HCT116 (cell line): Measurements from ENCODE around the gene PLAGL2. TPM values are rescaled to one million over a fixed set of nuclear protein-coding genes. Genes with fewer than 3 reads are reported as not detected.

Source experiments
- ATAC-seq: fragments of 200-7000 bp; cut with Tn5 transposase; 2 replicates; pipeline ENCODE4 v1.9.1; 2020; ENCODE audit warnings: mild to moderate bottlenecking, moderate library complexity
- Bru-seq: library from RNA; stranded (reverse); fragments of 400-500 nt; gene quantifications from one replicate; lab custom pipeline; 2021; lab: Mats Ljungman, UMichigan
- BruChase-seq, 2 experiments: library from RNA; stranded (reverse); fragments of 400-500 nt; gene quantifications; one replicate each; lab custom pipeline; 2021; lab: Mats Ljungman, UMichigan
- BruUV-seq: library from RNA; stranded (reverse); fragments of 400-500 nt; replicated peaks from 2 replicates; lab custom pipeline; 2021; lab: Mats Ljungman, UMichigan
- CTCF ChIA-PET: fragments of 300-600 bp; sonication (Branson Sonifier 250); formaldehyde crosslinking; loops from one replicate; lab custom pipeline; 2021; ENCODE audit warnings: antibody characterized with exemption; lab: Charles Lee
- POLR2A ChIA-PET: fragments of 300-600, 350-600 bp; sonication (Branson Sonifier 250); formaldehyde crosslinking; loops from one replicate; lab custom pipeline; 2021; ENCODE audit warnings: antibody characterized with exemption; lab: Charles Lee
- RAD21 ChIA-PET, 2 experiments: fragments of 300-600 bp; sonication (Branson Sonifier 250); formaldehyde crosslinking; loops; one replicate each; lab custom pipeline; 2023; ENCODE audit warnings: low total read pairs in 2 of 2; ENCODE audit not compliant: uncharacterized antibody in 2 of 2, unreplicated experiment in 2 of 2, low non-redundant PET in 1 of 2; lab: Charles Lee
- DNase-seq: peaks from one replicate; pipeline ENCODE4 v3.0.0-alpha.2; 2010; ENCODE audit warnings: low read depth, low spot score
- H2AFZ ChIP-seq: fragments of 200-600 bp; shearing (Covaris generic), sonication (generic); 2 replicates; pipeline ENCODE4 v1.6.1; 2017; ENCODE audit warnings: low read depth, mixed run types, mixed read lengths, antibody characterized with exemption, low read length; ENCODE audit not compliant: poor library complexity, severe bottlenecking
- H3K27ac ChIP-seq: 2 replicates; pipeline ENCODE4 v1.5.1; 2012; ENCODE audit warnings: low read depth, low read length
- H3K27me3 ChIP-seq: fragments of 200-600 bp; sonication (generic); 2 replicates; pipeline ENCODE4 v1.6.1; 2016; ENCODE audit warnings: mixed run types, low read length, mixed read lengths; ENCODE audit not compliant: insufficient read depth
- H3K36me3 ChIP-seq, 2 experiments: fragments of 200-500 bp in 1 of 2; fragments of 200-600 bp in 1 of 2; sonication (Bioruptor generic) in 1 of 2; sonication (generic) in 1 of 2; 2 replicates each; pipeline versions ENCODE4 v1.5.1 to v1.6.1; 2014 to 2016; ENCODE audit warnings: low read length in 2 of 2, inconsistent platforms in 1 of 2, mixed read lengths in 1 of 2, mixed run types in 1 of 2; ENCODE audit not compliant: insufficient read depth in 2 of 2, control insufficient read depth in 1 of 2
- H3K4me1 ChIP-seq, 2 experiments: fragments of 200-600 bp in 1 of 2; sonication (generic) in 1 of 2; 2 replicates each; pipeline versions ENCODE4 v1.5.1 to v1.6.1; 2012 to 2017; ENCODE audit warnings: low read length in 2 of 2, inconsistent platforms in 1 of 2, mild to moderate bottlenecking in 1 of 2, mixed read lengths in 1 of 2, mixed run types in 1 of 2, moderate library complexity in 1 of 2; ENCODE audit not compliant: insufficient read depth in 2 of 2, control insufficient read depth in 1 of 2
- H3K4me2 ChIP-seq: fragments of 200-600 bp; sonication (generic); 2 replicates; pipeline ENCODE4 v1.6.1; 2017; ENCODE audit warnings: mixed run types, low read length, mixed read lengths
- H3K4me3 ChIP-seq, 2 experiments: fragments of 200-600 bp in 1 of 2; sonication (generic) in 1 of 2; replicated peaks in 1 of 2; 2 replicates each; pipeline ENCODE4 v1.5.1; 2011 to 2016; ENCODE audit warnings: low read length in 2 of 2, control low read depth in 1 of 2, low read depth in 1 of 2, mild to moderate bottlenecking in 1 of 2, mixed read lengths in 1 of 2, mixed run types in 1 of 2
- H3K79me2 ChIP-seq: fragments of 200-600 bp; sonication (generic); 2 replicates; pipeline ENCODE4 v1.6.1; 2017; ENCODE audit warnings: mild to moderate bottlenecking, mixed run types, low read length, moderate library complexity, mixed read lengths; ENCODE audit not compliant: insufficient read depth
- H3K9ac ChIP-seq: fragments of 200-600 bp; sonication (generic); 2 replicates; pipeline ENCODE4 v1.6.1; 2016; ENCODE audit warnings: low read length, mixed read lengths
- H3K9me2 ChIP-seq: fragments of 200-600 bp; sonication (generic), shearing (Covaris generic); 2 replicates; pipeline ENCODE4 v1.6.1; 2017; ENCODE audit warnings: mixed run types, mild to moderate bottlenecking, moderate library complexity; ENCODE audit not compliant: insufficient read depth
- H3K9me3 ChIP-seq, 2 experiments: fragments of 200-500 bp in 1 of 2; fragments of 200-600 bp in 1 of 2; sonication (Bioruptor generic) in 1 of 2; sonication (generic) in 1 of 2; 2 replicates each; pipeline ENCODE4 v1.6.1; 2014 to 2017; ENCODE audit warnings: low read length in 2 of 2, mixed read lengths in 2 of 2, inconsistent platforms in 1 of 2, low read depth in 1 of 2, mild to moderate bottlenecking in 1 of 2, mixed run types in 1 of 2, moderate library complexity in 1 of 2; ENCODE audit not compliant: control insufficient read depth in 1 of 2, insufficient read depth in 1 of 2
- H4K20me1 ChIP-seq: fragments of 200-600 bp; sonication (generic), shearing (Covaris generic); 2 replicates; pipeline ENCODE4 v1.6.1; 2017; ENCODE audit warnings: mixed run types, mild to moderate bottlenecking, moderate library complexity; ENCODE audit not compliant: insufficient read depth
- CBX3 ChIP-seq: IDR thresholded peaks from 2 replicates; pipeline ENCODE4 v1.6.1; 2012; ENCODE audit warnings: low read depth
- CTCF ChIP-seq, 3 experiments: fragments of 200-600 bp in 1 of 3; sonication (generic) in 1 of 3; IDR thresholded peaks in 2 of 3; conservative IDR thresholded peaks in 1 of 3; 2 replicates each; pipeline ENCODE4 v1.5.1; 2012 to 2017; ENCODE audit warnings: low read depth in 2 of 3, low read length in 2 of 3, antibody characterized with exemption in 1 of 3, borderline replicate concordance in 1 of 3, control low read depth in 1 of 3, mild to moderate bottlenecking in 1 of 3, mixed read lengths in 1 of 3, mixed run types in 1 of 3, moderate library complexity in 1 of 3; ENCODE audit not compliant: insufficient read depth in 1 of 3
- EGR1 ChIP-seq: IDR thresholded peaks from 2 replicates; pipeline ENCODE4 v1.6.1; 2012; ENCODE audit warnings: low read depth
- EZH2 ChIP-seq: fragments of 200-600 bp; sonication (generic); IDR thresholded peaks from 2 replicates; pipeline ENCODE4 v1.6.1; 2017; ENCODE audit warnings: antibody characterized with exemption, mixed run types
- EZH2phosphoT487 ChIP-seq: fragments of 200-600 bp; IDR thresholded peaks from 2 replicates; pipeline ENCODE4 v1.6.1; 2018; ENCODE audit warnings: antibody characterized with exemption, borderline replicate concordance
- MAX ChIP-seq: IDR thresholded peaks from 2 replicates; pipeline ENCODE4 v1.6.1; 2012
- POLR2AphosphoS5 ChIP-seq: IDR thresholded peaks from 2 replicates; pipeline ENCODE4 v1.6.1; 2011; ENCODE audit warnings: mild to moderate bottlenecking, low read depth, low read length, moderate library complexity
- RAD21 ChIP-seq: IDR thresholded peaks from 2 replicates; pipeline ENCODE4 v1.6.1; 2012; ENCODE audit warnings: low read depth, mild to moderate bottlenecking
- SIN3A ChIP-seq: IDR thresholded peaks from 2 replicates; pipeline ENCODE4 v1.6.1; 2012; ENCODE audit warnings: low read depth
- TCF7L2 ChIP-seq: IDR thresholded peaks from 2 replicates; pipeline ENCODE4 v1.7.0; 2011; ENCODE audit warnings: borderline replicate concordance, inconsistent platforms; ENCODE audit not compliant: insufficient read depth, insufficient read length; ENCODE audit errors: extremely low read depth
- YY1 ChIP-seq: IDR thresholded peaks from 2 replicates; pipeline ENCODE4 v1.6.1; 2011; ENCODE audit warnings: low read length, low read depth, moderate library complexity, mild to moderate bottlenecking; ENCODE audit not compliant: insufficient replicate concordance; ENCODE audit errors: extremely low read depth
- ZBTB33 ChIP-seq: IDR thresholded peaks from 2 replicates; pipeline ENCODE4 v1.6.1; 2011; ENCODE audit warnings: mild to moderate bottlenecking, low read length, moderate library complexity; ENCODE audit not compliant: insufficient replicate concordance; ENCODE audit errors: extremely low read depth
- ZFX ChIP-seq: fragments of 450-650 bp; IDR thresholded peaks from 2 replicates; pipeline ENCODE4 v1.6.1; 2017
- intact Hi-C: fragments of 100-400 bp; cut with micrococcal nuclease; formaldehyde crosslinking; loops from 2 replicates; pipeline ENCODE4 v1.10.0; 2022
- long read RNA-seq: library from polyadenylated mRNA; unstranded; transcript quantifications from one replicate; pipeline ENCODE4 v2.0.0, GENCODE V29; 2021; ENCODE audit not compliant: unreplicated experiment
- polyA plus RNA-seq: library from polyadenylated mRNA; unstranded; fragments of >200 nt; gene quantifications from 2 replicates; pipeline ENCODE4 v1.2.1, GENCODE V29; 2012; ENCODE audit warnings: missing spikeins
- total RNA-seq: library from RNA; stranded (reverse); gene quantifications from one replicate; pipeline ENCODE4 v1.2.1, GENCODE V29; 2021; ENCODE audit not compliant: unreplicated experiment
- TF ChIP-seq, protein P1 (sequence below): IDR thresholded peaks from 2 replicates; pipeline ENCODE4 v1.6.1; 2012; ENCODE audit warnings: low read depth
- TF ChIP-seq, protein P2 (sequence below): IDR thresholded peaks from 2 replicates; pipeline ENCODE4 v1.6.1; 2012

The PLAGL2 gene
- total RNA-seq: 18.3 TPM
- 8.5 and 10.3 TPM in 2 replicates for polyA plus RNA-seq
- Bru-seq, nascent RNA: percentile 89 among the genes with signal in this experiment
- percentile 78 among the genes with signal in this experiment for BruChase-seq, experiment 1, labeled RNA remaining after a 6-hour chase
- BruChase-seq, experiment 2, labeled RNA remaining after a 2-hour chase: percentile 95 among the genes with signal in this experiment
- long read RNA-seq, partial matches to known transcripts: 0 of 9 reads
- long read RNA-seq, other reads (novel, unspliced or antisense): 9 of 9 reads

- RAD21 ChIA-PET: no interaction called here
- no peaks in the 10 kb centered on the region for H3K27me3 ChIP-seq
- peak within 1 kb of the TSS; percentile 89 for H3K27ac ChIP-seq
- peak within 1 kb of the TSS; percentile 68 to 100 for H3K4me3 ChIP-seq
- no peaks in the 10 kb centered on the region for H3K9me3 ChIP-seq
- POLR2A ChIA-PET: no interaction called here
- peak within 1 kb of the TSS; percentile 99 for H3K9ac ChIP-seq
- intact Hi-C loops: loop anchor here (5.0 kb wide), 1 partner anchor 444 kb away; no protein-coding TSS in a partner anchor
- H3K4me1 ChIP-seq: peaks cover 6 to 27% of the 10 kb centered on the region in 2 experiments; a peak in 3 of 4 replicates
- BruUV-seq: TSS peak; percentile 68
- H3K9me2 ChIP-seq: no peaks in the 10 kb centered on the region
- peak; percentile 61 for DNase-seq
- peak within 1 kb of the TSS; percentile 56 for H2AFZ ChIP-seq
- peak within 1 kb of the TSS; percentile 90 for H3K4me2 ChIP-seq
- peak; percentile 99 for ATAC-seq
- H3K36me3 ChIP-seq: peaks cover 17 to 29% of the 10 kb centered on the region in 2 experiments; a peak in 3 of 4 replicates
- CTCF ChIA-PET: no interaction called here
- peaks cover 8% of the 10 kb centered on the region; the same call in 1 of the 2 replicates for H4K20me1 ChIP-seq
- H3K79me2 ChIP-seq: peaks cover 85% of the 10 kb centered on the region
- peak; percentile 64 for TF ChIP-seq MAX
- TF ChIP-seq EGR1: peak; percentile 72
- TF ChIP-seq CTCF (IDR thresholded peaks at IDR 0.05 in 2 of 3, conservative IDR thresholded peaks at IDR 0.05 in 1 of 3; ENCODE audit: borderline replicate concordance in 1 of 3, insufficient read depth in 1 of 3, low read depth in 2 of 3, low read length in 2 of 3): no peak
- peak; percentile 94 for TF ChIP-seq POLR2AphosphoS5
- TF ChIP-seq, protein P1, sequence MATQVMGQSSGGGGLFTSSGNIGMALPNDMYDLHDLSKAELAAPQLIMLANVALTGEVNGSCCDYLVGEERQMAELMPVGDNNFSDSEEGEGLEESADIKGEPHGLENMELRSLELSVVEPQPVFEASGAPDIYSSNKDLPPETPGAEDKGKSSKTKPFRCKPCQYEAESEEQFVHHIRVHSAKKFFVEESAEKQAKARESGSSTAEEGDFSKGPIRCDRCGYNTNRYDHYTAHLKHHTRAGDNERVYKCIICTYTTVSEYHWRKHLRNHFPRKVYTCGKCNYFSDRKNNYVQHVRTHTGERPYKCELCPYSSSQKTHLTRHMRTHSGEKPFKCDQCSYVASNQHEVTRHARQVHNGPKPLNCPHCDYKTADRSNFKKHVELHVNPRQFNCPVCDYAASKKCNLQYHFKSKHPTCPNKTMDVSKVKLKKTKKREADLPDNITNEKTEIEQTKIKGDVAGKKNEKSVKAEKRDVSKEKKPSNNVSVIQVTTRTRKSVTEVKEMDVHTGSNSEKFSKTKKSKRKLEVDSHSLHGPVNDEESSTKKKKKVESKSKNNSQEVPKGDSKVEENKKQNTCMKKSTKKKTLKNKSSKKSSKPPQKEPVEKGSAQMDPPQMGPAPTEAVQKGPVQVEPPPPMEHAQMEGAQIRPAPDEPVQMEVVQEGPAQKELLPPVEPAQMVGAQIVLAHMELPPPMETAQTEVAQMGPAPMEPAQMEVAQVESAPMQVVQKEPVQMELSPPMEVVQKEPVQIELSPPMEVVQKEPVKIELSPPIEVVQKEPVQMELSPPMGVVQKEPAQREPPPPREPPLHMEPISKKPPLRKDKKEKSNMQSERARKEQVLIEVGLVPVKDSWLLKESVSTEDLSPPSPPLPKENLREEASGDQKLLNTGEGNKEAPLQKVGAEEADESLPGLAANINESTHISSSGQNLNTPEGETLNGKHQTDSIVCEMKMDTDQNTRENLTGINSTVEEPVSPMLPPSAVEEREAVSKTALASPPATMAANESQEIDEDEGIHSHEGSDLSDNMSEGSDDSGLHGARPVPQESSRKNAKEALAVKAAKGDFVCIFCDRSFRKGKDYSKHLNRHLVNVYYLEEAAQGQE: no peak
- TF ChIP-seq RAD21: no peak
- TF ChIP-seq EZH2: no peak
- no peak for TF ChIP-seq ZBTB33
- peak; percentile 84 for TF ChIP-seq YY1
- TF ChIP-seq ZFX: peak; percentile 92
- 0 out of 2 replicates have a peak, but pooled peaks have one; percentile 42 for TF ChIP-seq SIN3A
- no peak for TF ChIP-seq EZH2phosphoT487
- no peak for TF ChIP-seq CBX3
- no peak for TF ChIP-seq TCF7L2
- TF ChIP-seq, protein P2, sequence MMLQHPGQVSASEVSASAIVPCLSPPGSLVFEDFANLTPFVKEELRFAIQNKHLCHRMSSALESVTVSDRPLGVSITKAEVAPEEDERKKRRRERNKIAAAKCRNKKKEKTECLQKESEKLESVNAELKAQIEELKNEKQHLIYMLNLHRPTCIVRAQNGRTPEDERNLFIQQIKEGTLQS: no peak
Measured at GRCh38 chr20:32207626-32208498, at the start of gene PLAGL2, which contains the start of gene POFUT1. Gene PLAGL2 (minus strand): TSS chr20:32207743. CDS start chr20:32202178, 5,565 bp downstream. Gene POFUT1 (plus strand): TSS chr20:32207880. CDS start chr20:32207942, 62 bp downstream.
